ENCODE data around the gene PCDHGA1.

GRCh38 chr5:141411575-141411974 is 81.3 kb downstream of the PCDHGA1 start:
- no peak for TF ChIP-seq CTCF (IDR thresholded peaks at IDR 0.05; ENCODE audit: low read length)
- TF ChIP-seq EZH2 (optimal IDR thresholded peaks at IDR 0.05; ENCODE audit: low read depth, low read length) = no peak
- no peak for TF ChIP-seq EZH2phosphoT487 (IDR thresholded peaks at IDR 0.05; ENCODE audit: low read length)
